Activated CD4-positive, alpha-beta T cell treated with anti-CD3 and anti-CD28 coated beads, Interleukin-10, Interleukin-2, amounts not matched to agents 100 ng/mL and 50 ng/mL, durations not matched to agents 16 hours and 8 hours (primary cell): ENCODE measurements around the gene SVOPL.

Experiments used
- DNase-seq: peaks from one replicate; pipeline ENCODE4 v3.0.0-alpha.2; 2020

SVOPL gene

GRCh38 chr7:138602451-138602850, 98.7 kb downstream of the SVOPL start:
- DNase-seq, result no peak

- no peak for DNase-seq
These were observed 105.7 kb downstream of the SVOPL start for GRCh38 chr7:138595454-138595853.

GRCh38 chr7:138590154-138590553, 111.0 kb downstream of the SVOPL start:
- no peak for DNase-seq

GRCh38 chr7:138588986-138589385, 112.2 kb downstream of the SVOPL start:
- DNase-seq, result no peak

GRCh38 chr7:138587485-138587884, 113.7 kb downstream of the SVOPL start:
- no peak for DNase-seq

GRCh38 chr7:138585283-138585993, 115.7 kb downstream of the SVOPL start:
- no peak for DNase-seq

GRCh38 chr7:138584696-138585095, 116.5 kb downstream of the SVOPL start:
- no peak for DNase-seq

GRCh38 chr7:138584283-138584682, 116.9 kb downstream of the SVOPL start:
- DNase-seq, result peak; percentile 6

GRCh38 chr7:138581065-138581464, 120.1 kb downstream of the SVOPL start:
- DNase-seq, result peak; percentile 3

- DNase-seq, result no peak
These were observed 121.5 kb downstream of the SVOPL start for GRCh38 chr7:138579671-138580070.

- DNase-seq, result no peak
These were observed 122.0 kb downstream of the SVOPL start for GRCh38 chr7:138579136-138579535.

- no peak for DNase-seq
These were observed 125.2 kb downstream of the SVOPL start for GRCh38 chr7:138575897-138576428.

GRCh38 chr7:138573741-138574140, 127.4 kb downstream of the SVOPL start:
- no peak for DNase-seq

- DNase-seq, result no peak
These were observed 130.4 kb downstream of the SVOPL start for GRCh38 chr7:138570715-138571114.

- no peak for DNase-seq
These were observed 131.7 kb downstream of the SVOPL start for GRCh38 chr7:138569418-138569817.

GRCh38 chr7:138568655-138569054, 132.5 kb downstream of the SVOPL start:
- DNase-seq, result no peak

GRCh38 chr7:138565451-138566114, 135.6 kb downstream of the SVOPL start:
- DNase-seq, result no peak

- no peak for DNase-seq
These were observed 136.1 kb downstream of the SVOPL start for GRCh38 chr7:138565071-138565450.

GRCh38 chr7:138564365-138564764, 136.8 kb downstream of the SVOPL start:
- no peak for DNase-seq

GRCh38 chr7:138563808-138564207, 137.4 kb downstream of the SVOPL start:
- DNase-seq, result no peak

- DNase-seq, result no peak
These were observed 141.7 kb downstream of the SVOPL start for GRCh38 chr7:138559448-138559847.

GRCh38 chr7:138556771-138557484, 144.2 kb downstream of the SVOPL start:
- no peak for DNase-seq

GRCh38 chr7:138555684-138556083, 145.5 kb downstream of the SVOPL start:
- DNase-seq, result no peak

- DNase-seq, result no peak
These were observed 146.5 kb downstream of the SVOPL start for GRCh38 chr7:138554674-138555073.
